GM12878 (cell line): ENCODE data around the gene MAGEA10. TPM values are rescaled to one million over a fixed set of nuclear protein-coding genes. Genes with fewer than 3 reads are reported as not detected.

ENCODE experiments used
- ATAC-seq: fragments of 200-7000 bp; cut with Tn5 transposase; 3 replicates; pipeline ENCODE4 v1.9.1; 2020; ENCODE audit warnings: mild to moderate bottlenecking, moderate library complexity
- BruUV-seq: library from RNA; stranded (reverse); fragments of 400-500 nt; replicated peaks from 2 replicates; lab custom pipeline; 2021; lab: Mats Ljungman, UMichigan
- CTCF ChIA-PET: fragments of 300-600 bp; sonication (Branson Sonifier 250); formaldehyde crosslinking; extraction: SDS; loops from one replicate; lab custom pipeline; 2021; ENCODE audit warnings: inconsistent platforms; lab: Yijun Ruan, JAX
- POLR2A ChIA-PET: fragments of 350-600 bp; formaldehyde crosslinking; extraction: SDS; loops from one replicate; lab custom pipeline; 2021; ENCODE audit warnings: inconsistent platforms; lab: Charles Lee
- RAD21 ChIA-PET: fragments of 300-600 bp; sonication (Branson Sonifier 250); formaldehyde crosslinking; loops from one replicate; lab custom pipeline; 2023; ENCODE audit warnings: antibody characterized with exemption; ENCODE audit not compliant: unreplicated experiment; lab: Charles Lee
- SMC1A ChIA-PET: fragments of 300-600 bp; sonication (Branson Sonifier 250); formaldehyde crosslinking; loops from one replicate; lab custom pipeline; 2023; ENCODE audit not compliant: unreplicated experiment, uncharacterized antibody; lab: Charles Lee
- DNase-seq: peaks from one replicate; pipeline ENCODE4 v3.0.0-alpha.2; 2011; ENCODE audit warnings: low read depth, low spot score
- FAIRE-seq: peaks from 3 replicates; lab custom pipeline; 2011; peaks lifted over from hg19 to GRCh38; lab: Jason Lieb, UNC
- H2AFZ ChIP-seq: 2 replicates; pipeline ENCODE4 v1.6.0; 2011; ENCODE audit warnings: low read depth, low read length, control low read depth; ENCODE audit not compliant: control insufficient read depth
- H3K27ac ChIP-seq: 2 replicates; pipeline ENCODE4 v1.5.1; 2011; ENCODE audit warnings: control low read depth; ENCODE audit not compliant: control insufficient read depth, insufficient read depth
- H3K27me3 ChIP-seq, 2 experiments: replicated peaks in 1 of 2; 2 replicates each; pipeline versions ENCODE4 v1.6.0 to v1.6.1; 2011; ENCODE audit warnings: low read length in 1 of 2; ENCODE audit not compliant: control insufficient read depth in 2 of 2, insufficient read depth in 2 of 2
- H3K36me3 ChIP-seq, 2 experiments: 2 replicates each; pipeline ENCODE4 v1.5.1; 2011; ENCODE audit warnings: low read length in 1 of 2; ENCODE audit not compliant: control insufficient read depth in 2 of 2, insufficient read depth in 2 of 2
- H3K4me1 ChIP-seq: 2 replicates; pipeline ENCODE4 v1.6.1; 2011; ENCODE audit warnings: mild to moderate bottlenecking, low read length, moderate library complexity, mixed read lengths; ENCODE audit not compliant: control insufficient read depth, insufficient read depth
- H3K4me2 ChIP-seq: 2 replicates; pipeline ENCODE4 v1.6.0; 2011; ENCODE audit warnings: control low read depth; ENCODE audit not compliant: control insufficient read depth, insufficient read depth
- H3K4me3 ChIP-seq: fragments of 200-600 bp; sonication (generic); 2 replicates; pipeline ENCODE4 v1.5.1; 2016
- H3K79me2 ChIP-seq: 2 replicates; pipeline ENCODE4 v1.6.0; 2011; ENCODE audit warnings: low read length; ENCODE audit not compliant: control insufficient read depth, insufficient read depth
- H3K9ac ChIP-seq: 2 replicates; pipeline ENCODE4 v1.8.0; 2011; ENCODE audit warnings: low read length, control low read depth, mixed read lengths; ENCODE audit not compliant: control insufficient read depth, insufficient read depth
- H3K9me3 ChIP-seq: replicated peaks from 3 replicates; pipeline ENCODE4 v1.5.1; 2011; ENCODE audit warnings: mild to moderate bottlenecking, low read length; ENCODE audit not compliant: control insufficient read depth, insufficient read depth
- H4K20me1 ChIP-seq: 2 replicates; pipeline ENCODE4 v1.6.0; 2011; ENCODE audit not compliant: control insufficient read depth, insufficient read depth
- IRF4 ChIP-seq: IDR thresholded peaks from 2 replicates; pipeline ENCODE4 v1.6.1; 2011; ENCODE audit warnings: low read depth, low read length
- MEF2A ChIP-seq: IDR thresholded peaks from 2 replicates; pipeline ENCODE4 v1.6.1; 2011; ENCODE audit warnings: low read depth, mild to moderate bottlenecking, low read length, moderate library complexity; ENCODE audit not compliant: insufficient read depth
- PML ChIP-seq: IDR thresholded peaks from 2 replicates; pipeline ENCODE4 v1.6.1; 2012; ENCODE audit warnings: low read length, inconsistent platforms
- RBBP5 ChIP-seq: fragments of 200-600 bp; sonication (generic); conservative IDR thresholded peaks from 2 replicates; pipeline ENCODE4 v1.6.1; 2016
- SIN3A ChIP-seq: IDR thresholded peaks from 2 replicates; pipeline ENCODE4 v1.6.1; 2012; ENCODE audit warnings: low read depth, low read length, improper control_type of control experiment
- SPI1 ChIP-seq: IDR thresholded peaks from 2 replicates; pipeline ENCODE4 v1.6.1; 2011; ENCODE audit warnings: low read depth, mild to moderate bottlenecking, low read length, moderate library complexity, borderline replicate concordance; ENCODE audit not compliant: insufficient read depth
- WGBS: methylation state at CpG from one replicate; pipeline ENCODE4 v1.1.6; 2016; ENCODE audit warnings: low lambda C conversion rate; ENCODE audit not compliant: insufficient replicate concordance, insufficient coverage; ENCODE audit errors: missing lambda C conversion rate; 5-methylcytosine and 5-hydroxymethylcytosine counted together
- in situ Hi-C: fragments of 300-500 bp; cut with MboI; formaldehyde crosslinking; loops from 9 replicates; pipeline ENCODE4 v1.14.3; 2018; ENCODE audit warnings: mixed read lengths
- intact Hi-C: fragments of 100-400 bp; cut with micrococcal nuclease; formaldehyde crosslinking; loops from one replicate; pipeline ENCODE4 v1.14.2; 2022; ENCODE audit not compliant: unreplicated experiment
- polyA plus RNA-seq, 11 experiments: library from polyadenylated mRNA; depleted of rRNA in 4 of 11; unstranded in 6 of 11; stranded (reverse) in 5 of 11; fragments of >200 nt; fragmentation: Nextera tagmentation in 4 of 11; fragmentation: Illumina TruSeq in 1 of 11; extraction: Ambion mirVana in 4 of 11; extraction: Trizol in 1 of 11; gene quantifications; 1 replicate in 1 of 11; 2 replicates in 10 of 11; pipeline versions ENCODE4 v1.2.1 to v1.2.3, GENCODE V29; 2011 to 2016; ENCODE audit warnings: inconsistent platforms in 2 of 11, missing spikeins in 2 of 11, low read depth in 1 of 11
- total RNA-seq, 4 experiments: library from RNA; depleted of rRNA in 3 of 4; stranded (reverse); fragments of >200 nt in 3 of 4; fragmentation: Illumina TruSeq in 1 of 4; extraction: Trizol in 1 of 4; gene quantifications; 2 replicates each; pipeline versions ENCODE4 v1.2.1 to v1.2.3, GENCODE V29; 2013 to 2021
- TF ChIP-seq, protein P1 (sequence below): IDR thresholded peaks from 2 replicates; pipeline ENCODE4 v1.6.1; 2011; ENCODE audit warnings: mild to moderate bottlenecking, low read depth, low read length, moderate library complexity; ENCODE audit not compliant: insufficient replicate concordance
- TF ChIP-seq, protein P2 (sequence below): fragments of 450-650 bp; IDR thresholded peaks from 2 replicates; pipeline ENCODE4 v1.6.1; 2017; ENCODE audit warnings: mild to moderate bottlenecking, moderate library complexity

The MAGEA10 gene
- total and polyA plus RNA-seq, 10 of the 15 experiments (the other 5 are each of a cell fraction or from before 2014, with no cell fraction given): not detected

DNA sequence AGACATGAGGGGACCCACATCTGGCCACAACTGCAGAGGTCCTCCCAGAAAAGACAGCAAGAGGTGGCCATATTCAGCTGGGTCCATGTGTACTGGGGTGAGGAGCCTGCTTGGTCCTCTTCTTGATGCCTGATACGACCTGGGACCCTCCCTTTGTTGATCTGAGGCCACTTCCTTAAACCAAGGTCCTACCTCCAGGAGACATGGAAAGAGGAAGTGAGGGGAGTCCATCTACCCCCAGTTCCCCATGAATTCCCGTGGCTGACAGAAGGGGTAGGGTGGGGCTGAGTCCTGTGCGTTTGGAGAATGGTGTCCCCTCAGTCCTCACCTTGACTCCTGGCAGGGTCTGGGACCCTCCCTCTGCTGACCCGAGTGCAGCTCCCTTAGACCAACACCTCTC, 2.1 kb downstream of the MAGEA10 start:
- ChIA-PET POLR2A (no interaction called here), RAD21 (no interaction called here), CTCF (no interaction called here), SMC1A (no interaction called here)
- H4K20me1 ChIP-seq: no peaks in the 10 kb centered on the region
- intact Hi-C loops (no loop called here), in situ Hi-C loops (no loop called here)
- WGBS: 9% methylated on average over 4 of the region's 4 CpGs
- DNase-seq: no peak
- ATAC-seq: no peak
- no peak for FAIRE-seq
- H3K4me2 ChIP-seq: no peak overlapping the region
- H2AFZ ChIP-seq: no peak overlapping the region
- no peaks in the 10 kb centered on the region for H3K27me3 ChIP-seq
- no peaks in the 10 kb centered on the region for H3K9me3 ChIP-seq
- TF ChIP-seq SPI1: peak; percentile 21; the same call in 1 of the 2 replicates
- TF ChIP-seq PML: no peak
- TF ChIP-seq, protein P1, sequence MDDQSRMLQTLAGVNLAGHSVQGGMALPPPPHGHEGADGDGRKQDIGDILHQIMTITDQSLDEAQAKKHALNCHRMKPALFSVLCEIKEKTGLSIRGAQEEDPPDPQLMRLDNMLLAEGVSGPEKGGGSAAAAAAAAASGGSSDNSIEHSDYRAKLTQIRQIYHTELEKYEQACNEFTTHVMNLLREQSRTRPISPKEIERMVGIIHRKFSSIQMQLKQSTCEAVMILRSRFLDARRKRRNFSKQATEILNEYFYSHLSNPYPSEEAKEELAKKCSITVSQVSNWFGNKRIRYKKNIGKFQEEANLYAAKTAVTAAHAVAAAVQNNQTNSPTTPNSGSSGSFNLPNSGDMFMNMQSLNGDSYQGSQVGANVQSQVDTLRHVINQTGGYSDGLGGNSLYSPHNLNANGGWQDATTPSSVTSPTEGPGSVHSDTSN: no peak
- no peak for TF ChIP-seq IRF4
- H3K9ac ChIP-seq: no peak overlapping the region
- no peak overlapping the region for H3K4me3 ChIP-seq
- no peaks in the 10 kb centered on the region for H3K79me2 ChIP-seq
- no TSS peak for BruUV-seq
- no peaks in the 10 kb centered on the region for H3K36me3 ChIP-seq
- no peaks in the 10 kb centered on the region for H3K4me1 ChIP-seq
- no peak overlapping the region for H3K27ac ChIP-seq

DNA sequence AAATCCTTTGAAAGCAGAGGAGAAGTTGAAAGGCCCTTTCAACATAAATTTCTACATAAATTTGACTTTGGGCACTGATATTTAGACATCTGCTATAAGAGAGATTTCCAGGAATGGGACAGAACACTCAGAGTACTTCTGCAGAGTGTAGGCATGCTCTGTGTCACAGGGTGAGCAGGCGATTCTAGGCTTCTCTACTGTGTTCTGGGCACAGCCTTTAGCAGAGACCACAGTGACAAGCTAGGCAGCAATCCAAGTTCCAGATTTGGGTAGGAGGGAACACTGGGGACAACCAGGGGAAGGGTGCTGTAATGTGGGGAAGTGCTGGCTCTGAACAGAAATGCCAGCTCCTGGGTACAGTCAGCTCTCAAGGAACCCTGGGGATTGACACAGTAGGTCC, 6.9 kb downstream of the MAGEA10 start:
- ChIA-PET SMC1A (no interaction called here), POLR2A (no interaction called here), RAD21 (no interaction called here), CTCF (no interaction called here)
- DNase-seq: no peak
- H3K27ac ChIP-seq: no peak overlapping the region
- H4K20me1 ChIP-seq: no peaks in the 10 kb centered on the region
- in situ Hi-C loops (no loop called here), intact Hi-C loops (no loop called here)
- H3K4me1 ChIP-seq: no peaks in the 10 kb centered on the region
- H2AFZ ChIP-seq: no peak overlapping the region
- TF ChIP-seq RBBP5 (no peak), SIN3A (no peak), MEF2A (no peak)
- TF ChIP-seq, protein P2, sequence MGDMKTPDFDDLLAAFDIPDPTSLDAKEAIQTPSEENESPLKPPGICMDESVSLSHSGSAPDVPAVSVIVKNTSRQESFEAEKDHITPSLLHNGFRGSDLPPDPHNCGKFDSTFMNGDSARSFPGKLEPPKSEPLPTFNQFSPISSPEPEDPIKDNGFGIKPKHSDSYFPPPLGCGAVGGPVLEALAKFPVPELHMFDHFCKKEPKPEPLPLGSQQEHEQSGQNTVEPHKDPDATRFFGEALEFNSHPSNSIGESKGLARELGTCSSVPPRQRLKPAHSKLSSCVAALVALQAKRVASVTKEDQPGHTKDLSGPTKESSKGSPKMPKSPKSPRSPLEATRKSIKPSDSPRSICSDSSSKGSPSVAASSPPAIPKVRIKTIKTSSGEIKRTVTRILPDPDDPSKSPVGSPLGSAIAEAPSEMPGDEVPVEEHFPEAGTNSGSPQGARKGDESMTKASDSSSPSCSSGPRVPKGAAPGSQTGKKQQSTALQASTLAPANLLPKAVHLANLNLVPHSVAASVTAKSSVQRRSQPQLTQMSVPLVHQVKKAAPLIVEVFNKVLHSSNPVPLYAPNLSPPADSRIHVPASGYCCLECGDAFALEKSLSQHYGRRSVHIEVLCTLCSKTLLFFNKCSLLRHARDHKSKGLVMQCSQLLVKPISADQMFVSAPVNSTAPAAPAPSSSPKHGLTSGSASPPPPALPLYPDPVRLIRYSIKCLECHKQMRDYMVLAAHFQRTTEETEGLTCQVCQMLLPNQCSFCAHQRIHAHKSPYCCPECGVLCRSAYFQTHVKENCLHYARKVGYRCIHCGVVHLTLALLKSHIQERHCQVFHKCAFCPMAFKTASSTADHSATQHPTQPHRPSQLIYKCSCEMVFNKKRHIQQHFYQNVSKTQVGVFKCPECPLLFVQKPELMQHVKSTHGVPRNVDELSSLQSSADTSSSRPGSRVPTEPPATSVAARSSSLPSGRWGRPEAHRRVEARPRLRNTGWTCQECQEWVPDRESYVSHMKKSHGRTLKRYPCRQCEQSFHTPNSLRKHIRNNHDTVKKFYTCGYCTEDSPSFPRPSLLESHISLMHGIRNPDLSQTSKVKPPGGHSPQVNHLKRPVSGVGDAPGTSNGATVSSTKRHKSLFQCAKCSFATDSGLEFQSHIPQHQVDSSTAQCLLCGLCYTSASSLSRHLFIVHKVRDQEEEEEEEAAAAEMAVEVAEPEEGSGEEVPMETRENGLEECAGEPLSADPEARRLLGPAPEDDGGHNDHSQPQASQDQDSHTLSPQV: no peak
- no peak overlapping the region for H3K9ac ChIP-seq
- WGBS: 31% methylated on average over 1 of the region's 1 CpG
- no TSS peak for BruUV-seq
- H3K4me3 ChIP-seq: no peak overlapping the region
- H3K4me2 ChIP-seq: no peak overlapping the region
- ATAC-seq: no peak
- no peaks in the 10 kb centered on the region for H3K36me3 ChIP-seq
- no peak for FAIRE-seq
- no peaks in the 10 kb centered on the region for H3K79me2 ChIP-seq
- no peaks in the 10 kb centered on the region for H3K9me3 ChIP-seq
- no peaks in the 10 kb centered on the region for H3K27me3 ChIP-seq
